GM23338 (cell line): ENCODE results near the gene LRRC28. TPM values are rescaled to one million over a fixed set of nuclear protein-coding genes. Genes with fewer than 3 reads are reported as not detected.

Source experiments
- ATAC-seq: fragments of 200-7000 bp; cut with Tn5 transposase; 3 replicates; pipeline ENCODE4 v1.9.1; 2020
- DNase-seq: peaks from one replicate; pipeline ENCODE4 v3.0.0-alpha.2; 2015; ENCODE audit warnings: low spot score
- H2AFZ ChIP-seq: fragments of 200-600 bp; sonication (generic); 2 replicates; pipeline ENCODE4 v1.8.0; 2016; ENCODE audit warnings: antibody characterized with exemption, mild to moderate bottlenecking, moderate library complexity
- H3F3A ChIP-seq: fragments of 200-600 bp; sonication (generic); replicated peaks from 2 replicates; pipeline ENCODE4 v1.8.0; 2017; ENCODE audit warnings: antibody characterized with exemption, mixed run types, low read depth
- H3K27ac ChIP-seq: fragments of 200-600 bp; sonication (generic); 2 replicates; pipeline ENCODE4 v1.6.1; 2016; ENCODE audit warnings: low read depth
- H3K27me3 ChIP-seq: fragments of 200-600 bp; sonication (generic); 2 replicates; pipeline ENCODE4 v1.8.0; 2016; ENCODE audit warnings: mild to moderate bottlenecking, mixed run types, moderate library complexity; ENCODE audit not compliant: insufficient read depth
- H3K36me3 ChIP-seq: fragments of 200-600 bp; sonication (generic); 2 replicates; pipeline ENCODE4 v1.8.0; 2016; ENCODE audit warnings: mild to moderate bottlenecking; ENCODE audit not compliant: insufficient read depth
- H3K4me1 ChIP-seq: fragments of 200-600 bp; sonication (generic); 2 replicates; pipeline ENCODE4 v1.8.0; 2016; ENCODE audit warnings: mild to moderate bottlenecking, moderate library complexity; ENCODE audit not compliant: insufficient read depth
- H3K4me2 ChIP-seq: fragments of 200-600 bp; sonication (generic); 2 replicates; pipeline ENCODE4 v1.7.1; 2017; ENCODE audit warnings: mixed run types
- H3K4me3 ChIP-seq: fragments of 200-600 bp; sonication (generic); 2 replicates; pipeline ENCODE4 v1.6.1; 2016; ENCODE audit warnings: mixed run types
- H3K79me2 ChIP-seq: fragments of 200-600 bp; sonication (generic); replicated peaks from 2 replicates; pipeline ENCODE4 v1.8.0; 2017; ENCODE audit warnings: mild to moderate bottlenecking; ENCODE audit not compliant: insufficient read depth
- H3K9me2 ChIP-seq: fragments of 200-600 bp; sonication (generic); 2 replicates; pipeline ENCODE4 v1.8.0; 2017; ENCODE audit not compliant: insufficient read depth
- H4K20me1 ChIP-seq: fragments of 200-600 bp; sonication (generic); replicated peaks from 2 replicates; pipeline ENCODE4 v1.8.0; 2017; ENCODE audit warnings: mild to moderate bottlenecking; ENCODE audit not compliant: insufficient read depth
- H3K27ac Mint-ChIP-seq: 2 replicates; pipeline ENCODE4 v1.8.0; 2020; ENCODE audit warnings: inconsistent platforms, mild to moderate bottlenecking, moderate library complexity, mixed read lengths
- H3K27me3 Mint-ChIP-seq: 3 replicates; pipeline ENCODE4 v1.8.0; 2022; ENCODE audit warnings: low read depth, mild to moderate bottlenecking, moderate library complexity, mixed read lengths, inconsistent platforms; ENCODE audit not compliant: insufficient read depth, poor library complexity
- H3K36me3 Mint-ChIP-seq: 3 replicates; pipeline ENCODE4 v1.8.0; 2021; ENCODE audit warnings: low read depth, mild to moderate bottlenecking, inconsistent platforms, moderate library complexity, mixed read lengths
- H3K4me1 Mint-ChIP-seq: 3 replicates; pipeline ENCODE4 v1.8.0; 2020; ENCODE audit warnings: mild to moderate bottlenecking, inconsistent platforms, mixed read lengths
- H3K4me3 Mint-ChIP-seq: 3 replicates; pipeline ENCODE4 v1.8.0; 2021; ENCODE audit warnings: moderate library complexity, mild to moderate bottlenecking, inconsistent platforms, mixed read lengths
- H3K9me3 Mint-ChIP-seq: 3 replicates; pipeline ENCODE4 v1.8.0; 2020; ENCODE audit warnings: moderate library complexity, mild to moderate bottlenecking, inconsistent platforms, mixed read lengths
- CTCF ChIP-seq, 2 experiments: fragments of 200-600 bp in 1 of 2; sonication (generic) in 1 of 2; conservative IDR thresholded peaks; 2 replicates each; pipeline versions ENCODE4 v1.5.1 to v1.6.1; 2016 to 2017; ENCODE audit warnings: antibody characterized with exemption in 2 of 2, low read depth in 2 of 2, mild to moderate bottlenecking in 2 of 2, moderate library complexity in 1 of 2
- ETS1 ChIP-seq: IDR thresholded peaks from 2 replicates; pipeline ENCODE4 v1.6.1; 2016; ENCODE audit warnings: antibody characterized with exemption
- EZH2 ChIP-seq: fragments of 200-600 bp; sonication (generic); IDR thresholded peaks from one replicate; pipeline ENCODE4 v1.8.0; 2017; ENCODE audit warnings: antibody characterized with exemption, mild to moderate bottlenecking, low read depth; ENCODE audit not compliant: unreplicated experiment
- JUNB ChIP-seq: IDR thresholded peaks from one replicate; pipeline ENCODE4 v1.6.1; 2016; ENCODE audit warnings: antibody characterized with exemption; ENCODE audit not compliant: unreplicated experiment
- ZNF114 ChIP-seq: fragments of 250-450 bp; sonication (Bioruptor Pico); IDR thresholded peaks from 2 replicates; pipeline ENCODE4 v1.5.0; 2020; ENCODE audit warnings: mild to moderate bottlenecking, moderate library complexity
- ZNF462 ChIP-seq: fragments of 250-450 bp; sonication (Bioruptor Pico); IDR thresholded peaks from 2 replicates; pipeline ENCODE4 v1.5.0; 2020; ENCODE audit warnings: mild to moderate bottlenecking, moderate library complexity
- polyA plus RNA-seq: library from polyadenylated mRNA; unstranded; fragments of >200 nt; fragmentation: Nextera tagmentation; extraction: Ambion mirVana; gene quantifications from 2 replicates; pipeline ENCODE4 v1.2.1, GENCODE V29; 2016
- total RNA-seq: library from RNA; depleted of rRNA; stranded (reverse); fragments of >200 nt; shearing (Covaris generic); gene quantifications from 2 replicates; pipeline ENCODE4 v1.2.3, GENCODE V29; 2014

LRRC28 gene
- total and polyA plus RNA-seq, 2 experiments from 2014 or later = 12.9 to 28.4 TPM

GRCh38 chr15:99386391-99386790 lies 135.1 kb downstream of the LRRC28 start (continued):
- no peak for TF ChIP-seq ZNF462 (CRISPR knock-in tag)
- no peak for TF ChIP-seq ZNF114
- TF ChIP-seq ETS1 = no peak

- Histone ChIP-seq H3K4me3 (no peak overlapping the region), H3K9me2 (0 out of 2 replicates have a peak, but pooled peaks cover 4% of the 10 kb centered on the region), H3K4me1 (no peaks in the 10 kb centered on the region), H3K36me3 (no peaks in the 10 kb centered on the region), H3K27me3 (no peaks in the 10 kb centered on the region), H3K4me2 (no peak overlapping the region), H4K20me1 (no peaks in the 10 kb centered on the region), H3K79me2 (no peaks in the 10 kb centered on the region), H3F3A (no peaks in the 10 kb centered on the region), H2AFZ (no peak overlapping the region), H3K27ac (no peak overlapping the region)
- Mint-ChIP-seq H3K27ac (no peak overlapping the region), H3K36me3 (peaks cover 11% of the 10 kb centered on the region; the same call in 2 of the 3 replicates), H3K27me3 (no peaks in the 10 kb centered on the region), H3K9me3 (peaks cover 8% of the 10 kb centered on the region; the same call in 2 of the 3 replicates), H3K4me1 (peaks cover 9% of the 10 kb centered on the region), H3K4me3 (no peak overlapping the region)
- no peak for TF ChIP-seq JUNB
- no peak for TF ChIP-seq CTCF (conservative IDR thresholded peaks at IDR 0.05; ENCODE audit: low read depth in 2 of 2)
- no peak for TF ChIP-seq EZH2
- DNase-seq = no peak
- ATAC-seq = no peak
These were observed 136.3 kb downstream of the LRRC28 start for GRCh38 chr15:99387421-99388168.
